Measurements from ENCODE around the gene FAM163B.
A peak's percentile ranks its signal among the peaks of the same experiment; 100 is the strongest.
"Not testable (repeated sequence)": the region's sequence is repeated elsewhere in the genome, so short reads cannot be mapped to it uniquely, and the experiment has no call there.

The FAM163B gene

DNA sequence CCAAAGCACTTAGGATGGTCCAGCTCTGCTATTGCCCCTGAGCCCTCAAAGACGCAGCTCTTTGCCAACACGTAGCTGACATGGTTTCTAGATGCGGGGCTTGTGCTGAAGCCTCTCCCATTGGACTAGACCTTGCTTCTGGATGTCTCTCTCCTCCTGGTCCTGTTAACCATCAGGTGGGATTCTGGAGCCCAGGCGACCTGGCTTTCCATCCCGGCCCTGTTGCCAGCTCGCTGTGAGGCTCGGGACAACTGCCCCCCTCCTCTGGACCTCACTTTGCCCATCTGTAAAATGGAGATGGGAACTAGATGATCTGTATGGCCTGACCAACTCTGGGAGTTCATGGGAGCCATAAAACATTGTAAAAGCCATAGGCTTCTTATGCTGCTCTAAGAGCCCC lies 31.0 kb upstream of the FAM163B start:
- DNase-seq (ENCODE audit: extremely low read depth in 1 of 2, low read depth in 1 of 2), result no peak

GRCh38 chr9:133639613-133640012 lies 30.4 kb upstream of the FAM163B start:
- no peak for DNase-seq (ENCODE audit: extremely low read depth in 1 of 2, low read depth in 1 of 2)

- DNase-seq (ENCODE audit: extremely low read depth in 1 of 2, low read depth in 1 of 2), result no peak
Observed at GRCh38 chr9:133638711-133639110, 29.5 kb upstream of the FAM163B start.

GRCh38 chr9:133638076-133638475 lies 28.9 kb upstream of the FAM163B start:
- no peak for DNase-seq (ENCODE audit: extremely low read depth in 1 of 2, low read depth in 1 of 2)

GRCh38 chr9:133637451-133638055 lies 28.4 kb upstream of the FAM163B start:
- DNase-seq (ENCODE audit: extremely low read depth in 1 of 2, low read depth in 1 of 2), result no peak

DNA sequence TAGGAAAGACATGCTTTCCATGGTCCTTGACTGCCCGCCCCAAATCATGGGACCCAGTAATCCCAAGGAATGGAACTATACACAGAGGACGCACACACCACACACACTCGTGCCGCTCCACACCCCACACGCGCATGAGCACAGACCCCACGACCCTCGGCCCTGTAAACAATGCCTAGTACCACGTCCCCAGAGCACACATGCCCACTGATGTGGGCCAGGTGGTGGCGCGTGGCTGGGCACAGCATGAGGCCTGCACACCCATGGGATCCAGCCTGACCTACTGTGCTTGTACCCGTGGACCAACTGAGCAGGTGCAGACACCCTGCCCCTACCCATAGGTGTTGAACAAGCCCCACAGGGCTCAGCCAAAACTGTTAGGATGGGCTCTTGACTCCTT lies 27.7 kb upstream of the FAM163B start:
- no peak for DNase-seq (ENCODE audit: extremely low read depth in 1 of 2, low read depth in 1 of 2)

DNA sequence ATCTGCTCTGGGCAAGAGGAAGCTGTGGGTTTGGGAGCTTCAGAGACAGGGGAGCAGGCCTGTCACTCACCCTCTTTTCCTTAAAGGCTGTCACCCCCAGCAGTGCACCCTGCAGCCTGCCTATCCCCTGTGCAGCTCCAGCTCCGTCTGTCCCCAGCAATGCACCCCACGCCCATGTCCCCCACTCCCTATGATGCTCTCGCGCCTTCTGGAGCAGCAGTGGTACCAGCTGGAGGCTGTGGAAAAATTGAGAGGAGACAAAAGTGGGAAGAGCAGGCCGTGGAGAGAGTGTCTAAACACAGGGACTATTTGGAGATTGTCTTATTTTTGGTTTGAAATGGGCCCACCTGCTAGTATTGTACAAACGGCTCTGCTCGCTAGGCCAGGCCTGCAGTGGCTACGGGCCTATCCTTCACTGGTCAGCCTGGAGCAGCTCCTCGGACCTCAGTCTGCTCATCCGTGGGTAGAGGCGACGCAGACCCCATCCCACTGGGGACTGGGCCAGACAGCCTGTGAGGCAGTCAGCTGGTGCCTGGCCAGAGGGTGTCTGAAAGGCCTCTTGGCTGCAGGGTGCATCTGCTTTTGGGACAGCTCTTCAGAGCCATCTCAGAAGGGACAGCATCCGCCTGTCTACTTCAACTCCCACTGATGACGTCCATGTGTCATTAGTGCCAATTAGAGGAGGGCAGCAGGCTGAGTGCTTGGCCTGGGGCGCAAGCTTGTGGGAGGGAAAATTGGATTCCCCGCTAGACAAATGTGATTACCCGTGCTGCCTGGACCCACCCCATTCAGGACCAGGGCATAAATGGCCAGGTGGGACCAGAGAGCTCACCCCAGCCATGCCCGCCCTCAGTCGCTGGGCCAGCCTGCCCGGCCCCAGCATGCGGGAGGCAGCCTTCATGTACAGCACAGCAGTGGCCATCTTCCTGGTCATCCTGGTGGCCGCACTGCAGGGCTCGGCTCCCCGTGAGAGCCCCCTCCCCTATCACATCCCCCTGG lies 26.6 kb upstream of the FAM163B start, which contains the start of gene DBH:
TSS of gene DBH (plus strand) at position 831 of the 999 bp plus-strand sequence. CDS start at position 840, 9 bp downstream.
- DNase-seq (ENCODE audit: extremely low read depth in 1 of 2, low read depth in 1 of 2), result no peak

DNA sequence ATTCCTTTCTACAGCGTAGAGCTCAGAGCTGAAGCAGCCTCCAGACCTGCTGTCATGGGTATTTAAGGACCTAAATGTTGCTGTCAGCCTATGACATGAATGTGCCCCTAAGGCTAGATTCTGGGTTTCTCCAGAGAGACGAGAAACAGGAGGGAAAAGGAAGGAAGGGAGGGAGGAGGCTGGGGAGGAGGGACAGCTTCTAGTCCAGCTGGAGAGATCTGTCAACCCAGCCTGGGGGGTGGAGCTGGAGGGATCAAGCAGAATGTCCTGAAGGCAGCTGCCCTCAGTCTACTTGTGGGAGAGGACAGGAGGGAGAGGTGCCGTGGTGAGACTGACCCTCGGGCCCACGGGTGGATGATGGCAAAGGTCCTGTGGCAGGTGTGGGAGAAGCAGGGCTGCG lies 25.9 kb upstream of the FAM163B start:
- DNase-seq (ENCODE audit: extremely low read depth in 1 of 2, low read depth in 1 of 2), result no peak

DNA sequence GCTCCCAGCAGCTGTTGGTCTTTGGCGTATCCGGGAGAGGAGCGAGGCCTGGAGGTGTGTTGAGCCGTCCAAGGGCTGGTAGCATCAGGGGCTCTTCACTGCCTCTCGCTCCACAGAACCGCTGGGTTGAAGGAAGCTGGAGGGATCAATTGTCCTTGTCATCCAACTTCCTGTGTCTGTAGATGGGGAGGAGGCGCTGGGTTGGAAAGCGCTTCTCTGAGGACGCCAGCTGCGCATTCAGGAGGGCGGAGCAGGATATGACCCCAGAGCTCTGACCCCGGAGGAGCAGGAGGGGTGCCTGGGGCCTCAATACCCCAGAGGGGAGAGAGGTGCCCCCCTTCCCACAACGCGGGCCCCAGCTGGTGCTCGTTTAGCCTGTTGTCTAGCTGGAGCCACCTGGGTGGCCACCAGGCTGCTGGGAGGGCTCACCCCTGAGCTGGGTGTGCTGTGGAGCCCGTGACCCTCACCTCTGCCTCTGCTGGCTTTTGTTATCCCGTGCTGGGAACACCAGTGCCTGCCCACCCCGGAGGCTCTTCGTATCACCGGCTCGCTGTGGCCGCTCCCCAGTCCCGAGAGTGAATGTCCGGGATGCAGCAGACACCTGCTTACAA lies 25.0 kb upstream of the FAM163B start:
- no peak for DNase-seq (ENCODE audit: extremely low read depth in 1 of 2, low read depth in 1 of 2)

GRCh38 chr9:133633681-133634080 lies 24.5 kb upstream of the FAM163B start:
- DNase-seq (ENCODE audit: extremely low read depth in 1 of 2, low read depth in 1 of 2), result no peak

GRCh38 chr9:133632806-133633680 lies 23.9 kb upstream of the FAM163B start:
- no peak for DNase-seq (ENCODE audit: extremely low read depth in 1 of 2, low read depth in 1 of 2)

GRCh38 chr9:133631111-133631510 lies 21.9 kb upstream of the FAM163B start:
- no peak for DNase-seq (ENCODE audit: extremely low read depth in 1 of 2, low read depth in 1 of 2)

GRCh38 chr9:133629221-133630110 lies 20.3 kb upstream of the FAM163B start:
- DNase-seq (ENCODE audit: extremely low read depth in 1 of 2, low read depth in 1 of 2), result no peak

- no peak for DNase-seq (ENCODE audit: extremely low read depth in 1 of 2, low read depth in 1 of 2)
Observed at GRCh38 chr9:133628766-133629165, 19.6 kb upstream of the FAM163B start.

- no peak for DNase-seq (ENCODE audit: extremely low read depth in 1 of 2, low read depth in 1 of 2)
Observed at GRCh38 chr9:133627341-133627740, 18.2 kb upstream of the FAM163B start.

- not testable (repeated sequence) for DNase-seq (ENCODE audit: extremely low read depth in 1 of 2, low read depth in 1 of 2)
Observed at GRCh38 chr9:133626008-133626407, 16.8 kb upstream of the FAM163B start.

- DNase-seq (ENCODE audit: extremely low read depth in 1 of 2, low read depth in 1 of 2), result no peak
Observed at GRCh38 chr9:133622555-133622954, 13.4 kb upstream of the FAM163B start.

GRCh38 chr9:133621725-133622267 lies 12.6 kb upstream of the FAM163B start:
- DNase-seq (ENCODE audit: extremely low read depth in 1 of 2, low read depth in 1 of 2), result no peak

DNA sequence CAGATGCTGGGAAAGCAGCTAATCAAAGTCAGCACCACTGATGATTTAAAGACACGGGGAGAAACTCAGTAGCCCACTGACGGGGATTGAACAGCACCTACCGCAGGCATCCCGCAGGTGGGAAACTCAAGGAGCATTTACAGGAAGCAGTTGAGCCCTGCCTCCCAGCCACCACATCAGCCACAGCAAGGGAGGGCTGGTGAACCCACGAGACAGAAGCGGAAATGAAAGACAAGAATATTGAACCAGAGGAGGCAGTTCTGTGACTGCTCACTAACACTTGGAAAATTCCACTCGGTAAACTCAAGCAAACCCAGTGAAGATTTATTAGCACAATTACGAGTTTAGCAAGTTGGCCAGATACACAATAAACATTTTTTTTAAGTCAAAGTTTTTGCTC lies 10.6 kb upstream of the FAM163B start:
- peak; percentile 17 to 42 for DNase-seq (ENCODE audit: extremely low read depth in 1 of 2, low read depth in 1 of 2)
